GM23338 (cell line): Measurements from ENCODE around the gene ADAM15. TPM values are rescaled to one million over a fixed set of nuclear protein-coding genes. Genes with fewer than 3 reads are reported as not detected.

Experiments used
- ATAC-seq: fragments of 200-7000 bp; cut with Tn5 transposase; 3 replicates; pipeline ENCODE4 v1.9.1; 2020
- DNase-seq: peaks from one replicate; pipeline ENCODE4 v3.0.0-alpha.2; 2015; ENCODE audit warnings: low spot score
- H2AFZ ChIP-seq: fragments of 200-600 bp; sonication (generic); 2 replicates; pipeline ENCODE4 v1.8.0; 2016; ENCODE audit warnings: antibody characterized with exemption, mild to moderate bottlenecking, moderate library complexity
- H3F3A ChIP-seq: fragments of 200-600 bp; sonication (generic); replicated peaks from 2 replicates; pipeline ENCODE4 v1.8.0; 2017; ENCODE audit warnings: antibody characterized with exemption, mixed run types, low read depth
- H3K27ac ChIP-seq: fragments of 200-600 bp; sonication (generic); 2 replicates; pipeline ENCODE4 v1.6.1; 2016; ENCODE audit warnings: low read depth
- H3K27me3 ChIP-seq: fragments of 200-600 bp; sonication (generic); 2 replicates; pipeline ENCODE4 v1.8.0; 2016; ENCODE audit warnings: mild to moderate bottlenecking, mixed run types, moderate library complexity; ENCODE audit not compliant: insufficient read depth
- H3K36me3 ChIP-seq: fragments of 200-600 bp; sonication (generic); 2 replicates; pipeline ENCODE4 v1.8.0; 2016; ENCODE audit warnings: mild to moderate bottlenecking; ENCODE audit not compliant: insufficient read depth
- H3K4me1 ChIP-seq: fragments of 200-600 bp; sonication (generic); 2 replicates; pipeline ENCODE4 v1.8.0; 2016; ENCODE audit warnings: mild to moderate bottlenecking, moderate library complexity; ENCODE audit not compliant: insufficient read depth
- H3K4me2 ChIP-seq: fragments of 200-600 bp; sonication (generic); 2 replicates; pipeline ENCODE4 v1.7.1; 2017; ENCODE audit warnings: mixed run types
- H3K4me3 ChIP-seq: fragments of 200-600 bp; sonication (generic); 2 replicates; pipeline ENCODE4 v1.6.1; 2016; ENCODE audit warnings: mixed run types
- H3K79me2 ChIP-seq: fragments of 200-600 bp; sonication (generic); replicated peaks from 2 replicates; pipeline ENCODE4 v1.8.0; 2017; ENCODE audit warnings: mild to moderate bottlenecking; ENCODE audit not compliant: insufficient read depth
- H3K9me2 ChIP-seq: fragments of 200-600 bp; sonication (generic); 2 replicates; pipeline ENCODE4 v1.8.0; 2017; ENCODE audit not compliant: insufficient read depth
- H4K20me1 ChIP-seq: fragments of 200-600 bp; sonication (generic); replicated peaks from 2 replicates; pipeline ENCODE4 v1.8.0; 2017; ENCODE audit warnings: mild to moderate bottlenecking; ENCODE audit not compliant: insufficient read depth
- H3K27ac Mint-ChIP-seq: 2 replicates; pipeline ENCODE4 v1.8.0; 2020; ENCODE audit warnings: inconsistent platforms, mild to moderate bottlenecking, moderate library complexity, mixed read lengths
- H3K27me3 Mint-ChIP-seq: 3 replicates; pipeline ENCODE4 v1.8.0; 2022; ENCODE audit warnings: low read depth, mild to moderate bottlenecking, moderate library complexity, mixed read lengths, inconsistent platforms; ENCODE audit not compliant: insufficient read depth, poor library complexity
- H3K36me3 Mint-ChIP-seq: 3 replicates; pipeline ENCODE4 v1.8.0; 2021; ENCODE audit warnings: low read depth, mild to moderate bottlenecking, inconsistent platforms, moderate library complexity, mixed read lengths
- H3K4me1 Mint-ChIP-seq: 3 replicates; pipeline ENCODE4 v1.8.0; 2020; ENCODE audit warnings: mild to moderate bottlenecking, inconsistent platforms, mixed read lengths
- H3K4me3 Mint-ChIP-seq: 3 replicates; pipeline ENCODE4 v1.8.0; 2021; ENCODE audit warnings: moderate library complexity, mild to moderate bottlenecking, inconsistent platforms, mixed read lengths
- H3K9me3 Mint-ChIP-seq: 3 replicates; pipeline ENCODE4 v1.8.0; 2020; ENCODE audit warnings: moderate library complexity, mild to moderate bottlenecking, inconsistent platforms, mixed read lengths
- CREB1 ChIP-seq: fragments of 250-450 bp; sonication (Bioruptor Pico); IDR thresholded peaks from 2 replicates; pipeline ENCODE4 v1.5.0; 2020; ENCODE audit warnings: low read depth, mild to moderate bottlenecking, moderate library complexity
- CTCF ChIP-seq, 2 experiments: fragments of 200-600 bp in 1 of 2; sonication (generic) in 1 of 2; conservative IDR thresholded peaks; 2 replicates each; pipeline versions ENCODE4 v1.5.1 to v1.6.1; 2016 to 2017; ENCODE audit warnings: antibody characterized with exemption in 2 of 2, low read depth in 2 of 2, mild to moderate bottlenecking in 2 of 2, moderate library complexity in 1 of 2
- ETS1 ChIP-seq: IDR thresholded peaks from 2 replicates; pipeline ENCODE4 v1.6.1; 2016; ENCODE audit warnings: antibody characterized with exemption
- EZH2 ChIP-seq: fragments of 200-600 bp; sonication (generic); IDR thresholded peaks from one replicate; pipeline ENCODE4 v1.8.0; 2017; ENCODE audit warnings: antibody characterized with exemption, mild to moderate bottlenecking, low read depth; ENCODE audit not compliant: unreplicated experiment
- POLR2AphosphoS5 ChIP-seq: IDR thresholded peaks from 2 replicates; pipeline ENCODE4 v1.6.1; 2016; ENCODE audit warnings: antibody characterized with exemption, low read depth
- REST ChIP-seq: IDR thresholded peaks from one replicate; pipeline ENCODE4 v1.6.1; 2018; ENCODE audit warnings: antibody characterized with exemption; ENCODE audit not compliant: unreplicated experiment
- ZNF331 ChIP-seq: fragments of 250-450 bp; sonication (Bioruptor Pico); IDR thresholded peaks from 2 replicates; pipeline ENCODE4 v1.5.0; 2020; ENCODE audit warnings: low read depth, mild to moderate bottlenecking, moderate library complexity
- ZNF462 ChIP-seq: fragments of 250-450 bp; sonication (Bioruptor Pico); IDR thresholded peaks from 2 replicates; pipeline ENCODE4 v1.5.0; 2020; ENCODE audit warnings: mild to moderate bottlenecking, moderate library complexity
- polyA plus RNA-seq: library from polyadenylated mRNA; unstranded; fragments of >200 nt; fragmentation: Nextera tagmentation; extraction: Ambion mirVana; gene quantifications from 2 replicates; pipeline ENCODE4 v1.2.1, GENCODE V29; 2016
- total RNA-seq: library from RNA; depleted of rRNA; stranded (reverse); fragments of >200 nt; shearing (Covaris generic); gene quantifications from 2 replicates; pipeline ENCODE4 v1.2.3, GENCODE V29; 2014

ADAM15 gene
- total and polyA plus RNA-seq, 2 experiments from 2014 or later: 24.2 to 31.1 TPM

GRCh38 chr1:155013632-155014031 is 37.5 kb upstream of the ADAM15 start:
- Histone ChIP-seq H3F3A (0 out of 2 replicates have a peak, but pooled peaks cover 3% of the 10 kb centered on the region), H3K36me3 (no peaks in the 10 kb centered on the region), H3K4me1 (peaks cover 50% of the 10 kb centered on the region), H3K27ac (no peak overlapping the region), H3K27me3 (no peaks in the 10 kb centered on the region), H3K4me2 (no peak overlapping the region), H3K79me2 (peaks cover 9% of the 10 kb centered on the region), H4K20me1 (peaks cover 10% of the 10 kb centered on the region), H3K9me2 (no peaks in the 10 kb centered on the region), H2AFZ (no peak overlapping the region), H3K4me3 (no peak overlapping the region)
- no peak overlapping the region for H3K4me3 Mint-ChIP-seq
- peaks cover 57% of the 10 kb centered on the region for H3K4me1 Mint-ChIP-seq
- H3K27ac Mint-ChIP-seq: no peak overlapping the region
- ATAC-seq (no peak), DNase-seq (no peak)
- peaks cover 30% of the 10 kb centered on the region for H3K36me3 Mint-ChIP-seq
- no peaks in the 10 kb centered on the region for H3K9me3 Mint-ChIP-seq
- TF ChIP-seq EZH2: no peak
- no peak for TF ChIP-seq CREB1
- peaks cover 28% of the 10 kb centered on the region for H3K27me3 Mint-ChIP-seq

- H3K27ac Mint-ChIP-seq: no peak overlapping the region
- H3K4me2 ChIP-seq: no peak overlapping the region
- H3K36me3 Mint-ChIP-seq: peaks cover 34% of the 10 kb centered on the region
- H3K4me3 Mint-ChIP-seq: no peak overlapping the region
- peaks cover 61% of the 10 kb centered on the region for H3K4me1 Mint-ChIP-seq
- H3K27me3 Mint-ChIP-seq: peaks cover 24% of the 10 kb centered on the region
- peaks cover 9% of the 10 kb centered on the region for H3K79me2 ChIP-seq
- no peaks in the 10 kb centered on the region for H3K9me2 ChIP-seq
- no peak overlapping the region for H3K27ac ChIP-seq
- ATAC-seq (no peak), DNase-seq (no peak)
- no peaks in the 10 kb centered on the region for H3K9me3 Mint-ChIP-seq
- no peak overlapping the region for H2AFZ ChIP-seq
- H3K27me3 ChIP-seq: no peaks in the 10 kb centered on the region
- no peak overlapping the region for H3K4me3 ChIP-seq
- H3K36me3 ChIP-seq: no peaks in the 10 kb centered on the region
- H3K4me1 ChIP-seq: peaks cover 41% of the 10 kb centered on the region
- peaks cover 6% of the 10 kb centered on the region for H4K20me1 ChIP-seq
- 0 out of 2 replicates have a peak, but pooled peaks cover 3% of the 10 kb centered on the region for H3F3A ChIP-seq
- no peak for TF ChIP-seq ZNF462
- no peak for TF ChIP-seq ETS1
- no peak for TF ChIP-seq ZNF331 (CRISPR knock-in tag)
- TF ChIP-seq REST: no peak
- TF ChIP-seq CTCF (conservative IDR thresholded peaks at IDR 0.05; ENCODE audit: low read depth in 2 of 2): no peak
- no peak for TF ChIP-seq POLR2AphosphoS5
Measured at GRCh38 chr1:155014709-155015508, 36.2 kb upstream of the ADAM15 start.
